Endothelial cell (in vitro differentiated cells): ENCODE measurements around the gene UBQLNL. TPM values are rescaled to one million over a fixed set of nuclear protein-coding genes. Genes with fewer than 3 reads are reported as not detected.

ENCODE experiments used
- DNase-seq: peaks from one replicate; pipeline ENCODE4 v3.0.0; 2021; ENCODE audit warnings: low spot score
- H3K27ac Mint-ChIP-seq: one replicate; pipeline ENCODE4 v1.8.0; 2021; ENCODE audit warnings: mixed read lengths, inconsistent platforms; ENCODE audit not compliant: unreplicated experiment
- H3K27me3 Mint-ChIP-seq: one replicate; pipeline ENCODE4 v1.8.0; 2021; ENCODE audit warnings: mild to moderate bottlenecking, moderate library complexity, mixed read lengths, inconsistent platforms; ENCODE audit not compliant: unreplicated experiment
- H3K36me3 Mint-ChIP-seq: one replicate; pipeline ENCODE4 v1.8.0; 2021; ENCODE audit warnings: mild to moderate bottlenecking, low read depth, mixed read lengths, inconsistent platforms; ENCODE audit not compliant: unreplicated experiment
- H3K4me1 Mint-ChIP-seq: one replicate; pipeline ENCODE4 v1.8.0; 2021; ENCODE audit warnings: mild to moderate bottlenecking, mixed read lengths, inconsistent platforms; ENCODE audit not compliant: unreplicated experiment
- H3K4me3 Mint-ChIP-seq: one replicate; pipeline ENCODE4 v1.8.0; 2021; ENCODE audit warnings: mild to moderate bottlenecking, mixed read lengths, inconsistent platforms; ENCODE audit not compliant: unreplicated experiment
- H3K9me3 Mint-ChIP-seq: one replicate; pipeline ENCODE4 v1.8.0; 2021; ENCODE audit warnings: mixed read lengths, inconsistent platforms; ENCODE audit not compliant: unreplicated experiment
- total RNA-seq: library from RNA; stranded (reverse); fragmentation: NEBNext Ultra II Directional; extraction: Animal tissue kit (Norgen Biotek cat#: 25700); gene quantifications from one replicate; pipeline ENCODE4 v1.2.1, GENCODE V29; 2021; ENCODE audit not compliant: unreplicated experiment
- TF ChIP-seq, protein P1 (sequence below): fragments of 200-600 bp; sonication (generic); IDR thresholded peaks from one replicate; pipeline ENCODE4 v1.5.0; 2021; ENCODE audit warnings: antibody characterized with exemption; ENCODE audit not compliant: unreplicated experiment

Gene UBQLNL
- total RNA-seq, 1 donor from 2014 or later: 4.4 TPM

DNA sequence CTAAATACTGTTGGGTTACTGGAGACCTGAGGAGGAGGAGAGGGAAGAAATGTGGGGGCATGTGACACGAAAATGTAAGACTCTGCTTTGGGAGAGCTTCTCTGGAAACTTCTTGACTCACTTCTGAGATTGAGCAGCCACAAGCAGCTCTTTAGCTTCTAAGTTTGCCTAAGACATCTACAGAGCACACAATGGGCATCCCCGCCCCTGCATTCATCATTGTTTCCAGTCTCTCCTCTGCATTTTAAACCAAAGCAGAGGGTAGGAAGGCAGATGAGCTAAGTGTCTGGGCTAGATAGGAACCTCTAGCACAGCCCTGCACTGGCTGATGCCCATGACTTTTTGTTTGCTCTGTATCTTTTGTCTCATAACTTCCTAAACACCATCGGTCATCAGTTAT, 30.1 kb downstream of the UBQLNL start:
- no peak overlapping the region for H3K4me3 Mint-ChIP-seq
- peaks cover 3% of the 10 kb centered on the region for H3K36me3 Mint-ChIP-seq
- no peaks in the 10 kb centered on the region for H3K4me1 Mint-ChIP-seq
- DNase-seq: no peak
- H3K27ac Mint-ChIP-seq: no peak overlapping the region
- no peaks in the 10 kb centered on the region for H3K9me3 Mint-ChIP-seq
- TF ChIP-seq, protein P1, sequence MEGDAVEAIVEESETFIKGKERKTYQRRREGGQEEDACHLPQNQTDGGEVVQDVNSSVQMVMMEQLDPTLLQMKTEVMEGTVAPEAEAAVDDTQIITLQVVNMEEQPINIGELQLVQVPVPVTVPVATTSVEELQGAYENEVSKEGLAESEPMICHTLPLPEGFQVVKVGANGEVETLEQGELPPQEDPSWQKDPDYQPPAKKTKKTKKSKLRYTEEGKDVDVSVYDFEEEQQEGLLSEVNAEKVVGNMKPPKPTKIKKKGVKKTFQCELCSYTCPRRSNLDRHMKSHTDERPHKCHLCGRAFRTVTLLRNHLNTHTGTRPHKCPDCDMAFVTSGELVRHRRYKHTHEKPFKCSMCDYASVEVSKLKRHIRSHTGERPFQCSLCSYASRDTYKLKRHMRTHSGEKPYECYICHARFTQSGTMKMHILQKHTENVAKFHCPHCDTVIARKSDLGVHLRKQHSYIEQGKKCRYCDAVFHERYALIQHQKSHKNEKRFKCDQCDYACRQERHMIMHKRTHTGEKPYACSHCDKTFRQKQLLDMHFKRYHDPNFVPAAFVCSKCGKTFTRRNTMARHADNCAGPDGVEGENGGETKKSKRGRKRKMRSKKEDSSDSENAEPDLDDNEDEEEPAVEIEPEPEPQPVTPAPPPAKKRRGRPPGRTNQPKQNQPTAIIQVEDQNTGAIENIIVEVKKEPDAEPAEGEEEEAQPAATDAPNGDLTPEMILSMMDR: no peak
- peaks cover 2% of the 10 kb centered on the region for H3K27me3 Mint-ChIP-seq

DNA sequence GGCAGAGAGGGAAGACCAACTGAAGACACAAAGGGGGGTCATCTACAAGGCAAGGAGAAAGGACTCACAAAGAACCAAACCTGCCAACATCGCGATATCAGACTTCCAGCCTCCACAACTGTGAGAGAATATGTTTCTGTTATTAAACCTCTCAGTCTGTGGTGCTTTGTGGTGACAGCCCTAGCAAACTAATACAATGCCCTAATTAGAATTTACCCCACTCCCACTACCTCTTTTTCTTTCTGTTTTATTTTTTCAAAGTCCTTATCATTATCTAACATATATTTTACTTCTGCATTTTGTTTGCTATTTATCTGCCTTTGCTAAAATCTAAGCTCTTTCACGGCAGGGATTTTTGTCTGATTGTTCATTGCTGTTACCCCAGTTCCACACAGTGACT, 30.5 kb downstream of the UBQLNL start:
- TF ChIP-seq, protein P1: no peak
- peaks cover 3% of the 10 kb centered on the region for H3K36me3 Mint-ChIP-seq
- no peaks in the 10 kb centered on the region for H3K4me1 Mint-ChIP-seq

GRCh38 chr11:5476186-5476819, 40.2 kb downstream of the UBQLNL start:
- Mint-ChIP-seq H3K36me3 (no peaks in the 10 kb centered on the region), H3K27ac (no peak overlapping the region), H3K4me3 (no peak overlapping the region), H3K4me1 (no peaks in the 10 kb centered on the region), H3K9me3 (no peaks in the 10 kb centered on the region), H3K27me3 (peaks cover 2% of the 10 kb centered on the region)
- DNase-seq: peak; percentile 58
- TF ChIP-seq, protein P1: peak; percentile 80

More for the DNA sequence above, 30.5 kb downstream of the UBQLNL start:
- no peak for DNase-seq
- no peaks in the 10 kb centered on the region for H3K9me3 Mint-ChIP-seq
- H3K4me3 Mint-ChIP-seq: no peak overlapping the region
- H3K27ac Mint-ChIP-seq: no peak overlapping the region
- peaks cover 2% of the 10 kb centered on the region for H3K27me3 Mint-ChIP-seq

- Mint-ChIP-seq H3K36me3 (no peaks in the 10 kb centered on the region), H3K9me3 (no peaks in the 10 kb centered on the region), H3K27me3 (peaks cover 2% of the 10 kb centered on the region), H3K27ac (no peak overlapping the region), H3K4me3 (no peak overlapping the region), H3K4me1 (peaks cover 10% of the 10 kb centered on the region)
- TF ChIP-seq, protein P1: no peak
- DNase-seq: no peak
These were observed 42.6 kb downstream of the UBQLNL start for GRCh38 chr11:5473921-5474320.

DNA sequence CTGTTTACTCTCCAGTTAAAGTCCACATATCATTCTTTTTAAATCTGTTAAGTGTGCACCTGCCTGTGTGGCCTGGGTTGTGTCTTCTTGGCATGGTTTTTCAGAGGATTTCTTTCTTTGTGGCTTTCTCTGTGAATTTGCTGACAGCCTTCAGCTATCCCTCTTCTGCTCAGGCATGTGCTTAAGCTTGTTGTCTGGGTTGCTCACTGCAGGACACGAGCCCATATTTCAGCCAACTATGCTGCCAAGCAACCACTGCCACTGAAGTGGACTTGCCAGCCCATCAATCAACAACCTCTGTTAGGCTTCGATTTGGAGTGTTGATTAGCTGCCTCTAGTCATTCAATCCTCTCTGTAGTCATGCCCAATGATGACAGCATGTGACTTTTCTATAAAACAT, 49.0 kb downstream of the UBQLNL start:
- H3K36me3 Mint-ChIP-seq: no peaks in the 10 kb centered on the region
- H3K9me3 Mint-ChIP-seq: no peaks in the 10 kb centered on the region
- no peak overlapping the region for H3K27ac Mint-ChIP-seq
- H3K4me1 Mint-ChIP-seq: peaks cover 15% of the 10 kb centered on the region
- no peak overlapping the region for H3K4me3 Mint-ChIP-seq
- no peaks in the 10 kb centered on the region for H3K27me3 Mint-ChIP-seq
- TF ChIP-seq, protein P1: no peak
- DNase-seq: no peak

Other genes starting within 250 kb of the UBQLNL start
- gene HBE1, start 246.8 kb downstream of the UBQLNL start, total RNA-seq: not detected
- gene OR51B4, start 214.8 kb downstream of the UBQLNL start, total RNA-seq: 0.49 TPM
- not detected for gene OR51B2, start 192.4 kb downstream of the UBQLNL start, total RNA-seq
- 0.82 TPM for gene OR51B5, start 173.2 kb downstream of the UBQLNL start, total RNA-seq
- not detected for gene OR51B6, start 165.2 kb downstream of the UBQLNL start, total RNA-seq
- gene OR51M1, start 132.9 kb downstream of the UBQLNL start, total RNA-seq: not detected
- not detected for gene OR51Q1, start 94.6 kb downstream of the UBQLNL start, total RNA-seq
- 1.2 TPM for gene OR51I1, start 75.2 kb downstream of the UBQLNL start, total RNA-seq
- not detected for gene OR51I2, start 67.4 kb downstream of the UBQLNL start, total RNA-seq
- not detected for gene OR52D1, start 28.0 kb downstream of the UBQLNL start, total RNA-seq
- 1.1 TPM for gene UBQLN3, start 6.7 kb downstream of the UBQLNL start, total RNA-seq
- gene OR52H1, start 31.8 kb upstream of the UBQLNL start, total RNA-seq: 2.1 TPM
- not detected for gene OR52B6, start 64.2 kb upstream of the UBQLNL start, total RNA-seq
- 10.1 TPM for gene TRIM6, start 79.9 kb upstream of the UBQLNL start, total RNA-seq
- 0.64 TPM for gene TRIM34, start 108.3 kb upstream of the UBQLNL start, total RNA-seq
- 114 TPM for gene TRIM5, start 168.4 kb upstream of the UBQLNL start, total RNA-seq
- gene TRIM22, start 173.1 kb upstream of the UBQLNL start, total RNA-seq: 1.2 TPM
- gene OR56B1, start 219.7 kb upstream of the UBQLNL start, total RNA-seq: not detected
- not detected for gene OR52N4, start 237.5 kb upstream of the UBQLNL start, total RNA-seq